ENCODE data around the gene IGFBP5.

DNA sequence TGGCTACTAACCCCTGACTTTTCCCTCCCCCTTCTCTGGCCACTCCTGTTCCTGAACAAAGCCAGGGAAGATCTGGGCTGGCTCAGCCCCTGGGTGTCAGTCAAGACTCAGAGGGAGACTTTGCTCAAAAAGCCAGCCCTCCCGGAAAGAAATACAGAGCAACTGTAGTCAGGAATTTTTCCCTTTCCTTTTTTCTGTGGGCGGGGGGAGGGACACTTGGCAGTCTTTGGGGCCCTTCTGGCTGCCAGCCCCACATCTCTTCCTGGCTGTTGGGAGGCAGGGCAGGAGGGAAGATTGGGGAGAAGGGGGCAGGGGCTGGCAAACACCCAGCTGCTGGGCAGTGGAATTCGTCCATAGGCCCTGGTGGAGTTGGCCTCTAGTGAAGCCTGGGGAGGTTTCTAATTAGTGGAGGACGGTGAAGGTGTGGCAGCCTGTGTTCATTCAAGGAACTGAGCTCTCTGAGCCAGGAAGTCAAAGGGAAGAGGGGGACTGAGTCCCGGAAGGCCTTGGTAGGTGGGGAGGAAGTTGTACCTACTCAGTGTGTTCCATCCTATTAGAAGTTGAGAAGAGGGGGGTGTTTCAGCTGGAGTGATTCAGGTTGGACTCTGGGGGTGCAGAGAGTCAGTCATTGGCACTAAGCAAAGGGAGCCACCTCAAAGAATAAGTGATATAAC is 51.2 kb downstream of the IGFBP5 start:
- TF ChIP-seq EP300 (IDR thresholded peaks at IDR 0.05; ENCODE audit: borderline replicate concordance in 1 of 2, low read depth in 2 of 2, low read length in 2 of 2) = no peak
- no peak for TF ChIP-seq JUND (IDR thresholded peaks at IDR 0.05; ENCODE audit: low read length)
- TF ChIP-seq, protein P1, sequence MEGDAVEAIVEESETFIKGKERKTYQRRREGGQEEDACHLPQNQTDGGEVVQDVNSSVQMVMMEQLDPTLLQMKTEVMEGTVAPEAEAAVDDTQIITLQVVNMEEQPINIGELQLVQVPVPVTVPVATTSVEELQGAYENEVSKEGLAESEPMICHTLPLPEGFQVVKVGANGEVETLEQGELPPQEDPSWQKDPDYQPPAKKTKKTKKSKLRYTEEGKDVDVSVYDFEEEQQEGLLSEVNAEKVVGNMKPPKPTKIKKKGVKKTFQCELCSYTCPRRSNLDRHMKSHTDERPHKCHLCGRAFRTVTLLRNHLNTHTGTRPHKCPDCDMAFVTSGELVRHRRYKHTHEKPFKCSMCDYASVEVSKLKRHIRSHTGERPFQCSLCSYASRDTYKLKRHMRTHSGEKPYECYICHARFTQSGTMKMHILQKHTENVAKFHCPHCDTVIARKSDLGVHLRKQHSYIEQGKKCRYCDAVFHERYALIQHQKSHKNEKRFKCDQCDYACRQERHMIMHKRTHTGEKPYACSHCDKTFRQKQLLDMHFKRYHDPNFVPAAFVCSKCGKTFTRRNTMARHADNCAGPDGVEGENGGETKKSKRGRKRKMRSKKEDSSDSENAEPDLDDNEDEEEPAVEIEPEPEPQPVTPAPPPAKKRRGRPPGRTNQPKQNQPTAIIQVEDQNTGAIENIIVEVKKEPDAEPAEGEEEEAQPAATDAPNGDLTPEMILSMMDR (IDR thresholded peaks at IDR 0.05; ENCODE audit: control extremely low read depth in 1 of 3, insufficient read depth in 1 of 3, low read depth in 1 of 3, low read length in 3 of 3) = no peak
- TF ChIP-seq SIX5 (IDR thresholded peaks at IDR 0.05; ENCODE audit: low read depth, low read length) = no peak
- no peak for TF ChIP-seq TEAD4 (IDR thresholded peaks at IDR 0.05; ENCODE audit: low read depth, low read length)
- TF ChIP-seq PHF8 (conservative IDR thresholded peaks at IDR 0.05; ENCODE audit: low read depth, low read length) = no peak
- TF ChIP-seq TCF12 (IDR thresholded peaks at IDR 0.05; ENCODE audit: low read depth, low read length) = no peak

Measured in H1 (cell line).